ENCODE results near the gene OTOP3. TPM values are rescaled to one million over a fixed set of nuclear protein-coding genes. Genes with fewer than 3 reads are reported as not detected.

OTOP3 gene
- total RNA-seq, 1 experiment from 2014 or later = not detected

- TF ChIP-seq ZSCAN18 (CRISPR knock-in tag; IDR thresholded peaks at IDR 0.05) (no peak), USF2 (CRISPR knock-in tag; IDR thresholded peaks at IDR 0.05) (peak; percentile 37; the same call in 1 of the 2 replicates), OVOL2 (CRISPR knock-in tag; IDR thresholded peaks at IDR 0.05; ENCODE audit: borderline replicate concordance) (no peak), TP53 (CRISPR knock-in tag; IDR thresholded peaks at IDR 0.05) (peak; percentile 39; the same call in 1 of the 2 replicates), JAZF1 (CRISPR knock-in tag; IDR thresholded peaks at IDR 0.05) (no peak), ATF6 (CRISPR knock-in tag; IDR thresholded peaks at IDR 0.05) (no peak), EMX1 (CRISPR knock-in tag; IDR thresholded peaks at IDR 0.05) (no peak), JUN (CRISPR knock-in tag; IDR thresholded peaks at IDR 0.05) (0 out of 2 replicates have a peak, but pooled peaks have one; percentile 20), SOX15 (CRISPR knock-in tag; IDR thresholded peaks at IDR 0.05) (no peak), SMAD3 (CRISPR knock-in tag; IDR thresholded peaks at IDR 0.05; ENCODE audit: borderline replicate concordance) (no peak), ZNF219 (CRISPR knock-in tag; IDR thresholded peaks at IDR 0.05; ENCODE audit: borderline replicate concordance) (peak; percentile 64; the same call in 1 of the 2 replicates), AFF4 (CRISPR knock-in tag; IDR thresholded peaks at IDR 0.05; ENCODE audit: borderline replicate concordance) (0 out of 2 replicates have a peak, but pooled peaks have one; percentile 46), ZNF396 (CRISPR knock-in tag; IDR thresholded peaks at IDR 0.05; ENCODE audit: borderline replicate concordance) (no peak), MXD4 (CRISPR knock-in tag; IDR thresholded peaks at IDR 0.05; ENCODE audit: borderline replicate concordance) (no peak), GRHL2 (CRISPR knock-in tag; IDR thresholded peaks at IDR 0.05; ENCODE audit: insufficient replicate concordance, severe bottlenecking) (no peak), HMGXB4 (CRISPR knock-in tag; IDR thresholded peaks at IDR 0.05) (peak; percentile 87; the same call in 1 of the 2 replicates), E2F5 (CRISPR knock-in tag; IDR thresholded peaks at IDR 0.05) (0 out of 2 replicates have a peak, but pooled peaks have one; percentile 92), RORB (CRISPR knock-in tag; IDR thresholded peaks at IDR 0.05) (no peak), ZNF416 (CRISPR knock-in tag; IDR thresholded peaks at IDR 0.05) (no peak), NFYB (CRISPR knock-in tag; conservative IDR thresholded peaks at IDR 0.05; ENCODE audit: low read depth) (no peak), ARID4B (CRISPR knock-in tag; IDR thresholded peaks at IDR 0.05; ENCODE audit: borderline replicate concordance) (peak; percentile 95)
Observed at GRCh38 chr17:74981979-74982662, 46.4 kb downstream of the OTOP3 start (continued).
